AG10803 (cell line): Measurements from ENCODE around the gene LRP1B.
"Not testable (repeated sequence)": the region's sequence is repeated elsewhere in the genome, so short reads cannot be mapped to it uniquely, and the experiment has no call there.

Source experiments
- DNase-seq: peaks from one replicate; pipeline ENCODE4 v3.0.0; 2010; ENCODE audit warnings: low read depth
- H3K4me3 ChIP-seq: 2 replicates; pipeline ENCODE4 v1.5.1; 2011; ENCODE audit warnings: mild to moderate bottlenecking, low read length, control low read depth
- TF ChIP-seq, protein P1 (sequence below): conservative IDR thresholded peaks from 2 replicates; pipeline ENCODE4 v1.5.1; 2011; ENCODE audit warnings: mild to moderate bottlenecking, low read length, control low read depth, inconsistent platforms

The LRP1B gene

DNA sequence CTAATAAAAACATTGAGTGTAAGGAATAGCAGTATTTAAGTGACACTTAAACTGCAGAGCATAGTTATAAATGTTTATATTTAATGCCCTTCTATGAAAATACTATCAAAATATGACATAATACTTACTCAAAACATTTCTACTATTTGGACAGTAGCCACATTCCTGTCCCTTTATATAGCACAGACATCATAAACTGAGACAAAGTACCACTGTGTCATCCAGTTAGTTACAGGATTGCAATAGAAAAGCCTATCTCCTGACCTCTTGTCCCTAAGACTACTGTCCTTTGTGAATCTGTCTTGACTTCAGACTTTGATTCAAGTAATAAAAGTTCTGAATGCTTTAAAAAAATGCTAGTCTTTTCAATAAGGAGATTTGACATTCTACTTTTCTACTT, 1822.1 kb downstream of the LRP1B start:
- TF ChIP-seq, protein P1, sequence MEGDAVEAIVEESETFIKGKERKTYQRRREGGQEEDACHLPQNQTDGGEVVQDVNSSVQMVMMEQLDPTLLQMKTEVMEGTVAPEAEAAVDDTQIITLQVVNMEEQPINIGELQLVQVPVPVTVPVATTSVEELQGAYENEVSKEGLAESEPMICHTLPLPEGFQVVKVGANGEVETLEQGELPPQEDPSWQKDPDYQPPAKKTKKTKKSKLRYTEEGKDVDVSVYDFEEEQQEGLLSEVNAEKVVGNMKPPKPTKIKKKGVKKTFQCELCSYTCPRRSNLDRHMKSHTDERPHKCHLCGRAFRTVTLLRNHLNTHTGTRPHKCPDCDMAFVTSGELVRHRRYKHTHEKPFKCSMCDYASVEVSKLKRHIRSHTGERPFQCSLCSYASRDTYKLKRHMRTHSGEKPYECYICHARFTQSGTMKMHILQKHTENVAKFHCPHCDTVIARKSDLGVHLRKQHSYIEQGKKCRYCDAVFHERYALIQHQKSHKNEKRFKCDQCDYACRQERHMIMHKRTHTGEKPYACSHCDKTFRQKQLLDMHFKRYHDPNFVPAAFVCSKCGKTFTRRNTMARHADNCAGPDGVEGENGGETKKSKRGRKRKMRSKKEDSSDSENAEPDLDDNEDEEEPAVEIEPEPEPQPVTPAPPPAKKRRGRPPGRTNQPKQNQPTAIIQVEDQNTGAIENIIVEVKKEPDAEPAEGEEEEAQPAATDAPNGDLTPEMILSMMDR, result no peak
- no peak for DNase-seq
- no peak overlapping the region for H3K4me3 ChIP-seq

DNA sequence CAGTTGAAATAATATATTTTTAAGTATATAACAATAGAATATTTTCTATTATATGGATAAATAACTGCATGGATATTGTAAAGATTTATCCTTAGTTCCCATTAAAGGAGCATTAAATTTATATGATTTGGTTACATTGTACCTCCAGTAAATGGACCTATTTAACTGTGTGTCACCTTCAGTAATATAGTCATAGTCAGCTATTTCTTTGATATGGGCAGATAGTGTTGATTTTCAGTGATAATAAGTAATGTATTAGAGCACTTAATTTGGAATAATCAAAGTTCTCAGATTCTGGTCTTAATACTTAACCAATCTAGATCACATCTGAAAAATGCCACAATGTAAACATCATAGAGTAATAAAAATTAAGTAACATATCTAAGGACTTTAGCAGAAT, 1823.3 kb downstream of the LRP1B start:
- TF ChIP-seq, protein P1, result no peak
- DNase-seq, result no peak
- no peak overlapping the region for H3K4me3 ChIP-seq

DNA sequence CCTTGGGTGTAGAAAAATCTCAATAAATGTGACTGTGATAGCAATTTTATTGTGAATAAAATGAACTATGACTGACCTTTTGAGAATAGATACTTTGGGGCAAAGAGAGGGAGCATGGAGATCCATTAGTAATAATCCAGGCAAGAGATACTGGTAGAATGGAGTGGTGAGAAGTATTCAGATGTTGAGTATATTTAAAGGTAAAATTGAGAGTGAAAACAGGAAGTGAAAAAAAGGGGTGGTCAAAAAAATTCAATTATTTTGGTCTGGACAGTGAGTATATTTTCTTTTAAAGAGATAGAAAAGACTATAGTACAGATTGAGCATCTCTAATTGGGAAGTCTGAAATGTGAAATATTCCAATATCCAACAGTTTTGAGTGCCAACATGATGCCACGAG, 1835.0 kb downstream of the LRP1B start:
- no peak for DNase-seq
- TF ChIP-seq, protein P1, result no peak
- H3K4me3 ChIP-seq, result no peak overlapping the region

GRCh38 chr2:140288726-140289125, 1842.1 kb downstream of the LRP1B start:
- H3K4me3 ChIP-seq, result no peak overlapping the region
- TF ChIP-seq, protein P1, result no peak
- DNase-seq, result no peak

DNA sequence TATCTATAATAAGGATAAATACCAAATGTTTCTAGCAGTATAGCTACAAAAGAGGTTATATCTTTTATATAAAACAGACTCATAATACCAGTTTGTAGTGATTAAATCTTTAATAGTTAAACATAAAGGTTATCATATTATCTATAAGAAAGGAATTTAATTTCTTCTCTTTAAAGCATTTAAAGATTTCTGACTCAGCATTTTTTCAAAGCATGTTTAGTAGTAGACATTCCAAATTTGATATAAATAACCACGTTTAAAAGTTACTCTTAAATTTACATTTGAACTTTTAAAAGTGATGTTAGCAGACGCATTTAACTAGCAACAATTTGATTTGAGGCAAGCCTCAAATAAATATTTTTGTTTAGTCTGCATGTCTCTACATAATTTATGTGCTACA, 1842.6 kb downstream of the LRP1B start:
- TF ChIP-seq, protein P1, result no peak
- no peak for DNase-seq
- no peak overlapping the region for H3K4me3 ChIP-seq

DNA sequence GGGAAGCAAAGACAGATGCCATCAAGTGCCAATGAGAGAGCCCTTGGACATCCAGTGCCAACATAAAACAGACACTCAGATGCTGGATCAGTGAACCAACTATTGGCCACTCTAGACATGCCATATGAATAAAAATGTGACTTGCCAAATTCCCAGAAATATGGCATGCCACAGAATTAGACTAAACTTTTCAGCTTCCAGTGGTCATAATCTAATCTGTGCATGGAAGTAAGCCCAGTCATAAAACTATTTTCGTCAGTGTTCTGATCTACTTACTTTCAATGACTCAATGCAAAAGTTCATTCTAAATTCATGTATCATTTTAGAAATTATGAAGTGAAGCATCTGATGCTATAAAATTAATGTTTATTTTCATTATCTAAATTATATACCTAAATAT, 1844.4 kb downstream of the LRP1B start:
- no peak for DNase-seq
- TF ChIP-seq, protein P1, result no peak

GRCh38 chr2:140277344-140277743, 1853.5 kb downstream of the LRP1B start:
- not testable (repeated sequence) for H3K4me3 ChIP-seq, DNase-seq

More for the DNA sequence above, 1844.4 kb downstream of the LRP1B start:
- H3K4me3 ChIP-seq, result no peak overlapping the region

GRCh38 chr2:140276661-140277060, 1854.2 kb downstream of the LRP1B start:
- no peak overlapping the region for H3K4me3 ChIP-seq
- TF ChIP-seq, protein P1, result no peak
- DNase-seq, result no peak
